RPMI7951 (cell line): Measurements from ENCODE around the gene FHIT. TPM values are rescaled to one million over a fixed set of nuclear protein-coding genes. Genes with fewer than 3 reads are reported as not detected.
A peak's percentile ranks its signal among the peaks of the same experiment; 100 is the strongest.
"Not testable (repeated sequence)": the region's sequence is repeated elsewhere in the genome, so short reads cannot be mapped to it uniquely, and the experiment has no call there.

Experiments used
- DNase-seq: peaks from one replicate; pipeline ENCODE4 v3.0.0-alpha.2; 2012; ENCODE audit warnings: low read depth
- total RNA-seq: library from RNA; depleted of rRNA; stranded (reverse); fragments of >200 nt; shearing (Covaris generic); gene quantifications from 2 replicates; pipeline ENCODE4 v1.2.3, GENCODE V29; 2014

FHIT gene
- total RNA-seq, 1 experiment from 2014 or later, result 2.4 TPM

GRCh38 chr3:61226166-61226686 is 25.0 kb downstream of the FHIT start:
- DNase-seq, result no peak

GRCh38 chr3:61224823-61225222 is 26.4 kb downstream of the FHIT start:
- DNase-seq, result no peak

- no peak for DNase-seq
These were observed 27.8 kb downstream of the FHIT start for GRCh38 chr3:61223451-61223850.

GRCh38 chr3:61222467-61222866 is 28.8 kb downstream of the FHIT start:
- no peak for DNase-seq

GRCh38 chr3:61221759-61222362 is 29.4 kb downstream of the FHIT start:
- no peak for DNase-seq

GRCh38 chr3:61218504-61218903 is 32.7 kb downstream of the FHIT start:
- no peak for DNase-seq

GRCh38 chr3:61216171-61216570 is 35.1 kb downstream of the FHIT start:
- not testable (repeated sequence) for DNase-seq

GRCh38 chr3:61202086-61202485 is 49.2 kb downstream of the FHIT start:
- DNase-seq, result no peak

- DNase-seq, result no peak
These were observed 50.2 kb downstream of the FHIT start for GRCh38 chr3:61201071-61201470.

GRCh38 chr3:61200270-61200669 is 51.0 kb downstream of the FHIT start:
- DNase-seq, result no peak

- no peak for DNase-seq
These were observed 51.4 kb downstream of the FHIT start for GRCh38 chr3:61199843-61200242.

- DNase-seq, result no peak
These were observed 56.2 kb downstream of the FHIT start for GRCh38 chr3:61194892-61195538.

- DNase-seq, result no peak
These were observed 59.0 kb downstream of the FHIT start for GRCh38 chr3:61192222-61192621.

- not testable (repeated sequence) for DNase-seq
These were observed 61.0 kb downstream of the FHIT start for GRCh38 chr3:61190205-61190604.

GRCh38 chr3:61186030-61186429 is 65.2 kb downstream of the FHIT start:
- DNase-seq, result no peak

GRCh38 chr3:61184956-61185355 is 66.3 kb downstream of the FHIT start:
- no peak for DNase-seq

GRCh38 chr3:61182662-61183061 is 68.6 kb downstream of the FHIT start:
- no peak for DNase-seq

- peak; percentile 95 for DNase-seq
These were observed 69.4 kb downstream of the FHIT start for GRCh38 chr3:61181874-61182273.

GRCh38 chr3:61180206-61180605 is 71.0 kb downstream of the FHIT start:
- DNase-seq, result no peak

- no peak for DNase-seq
These were observed 73.1 kb downstream of the FHIT start for GRCh38 chr3:61178167-61178566.

- no peak for DNase-seq
These were observed 73.8 kb downstream of the FHIT start for GRCh38 chr3:61177450-61177849.

GRCh38 chr3:61173676-61174075 is 77.6 kb downstream of the FHIT start:
- no peak for DNase-seq

GRCh38 chr3:61172684-61173083 is 78.6 kb downstream of the FHIT start:
- DNase-seq, result no peak

- DNase-seq, result no peak
These were observed 79.0 kb downstream of the FHIT start for GRCh38 chr3:61172203-61172602.
